SHP77 treated with DMSO at 0.1 percent for 48 hours (cell line): ENCODE data around the gene C2orf80.
"Not testable (repeated sequence)": the region's sequence is repeated elsewhere in the genome, so short reads cannot be mapped to it uniquely, and the experiment has no call there.

ENCODE experiments used
- DNase-seq: peaks from one replicate; lab custom pipeline; 2025; lab: John Stamatoyannopoulos, UW

Gene C2orf80

DNA sequence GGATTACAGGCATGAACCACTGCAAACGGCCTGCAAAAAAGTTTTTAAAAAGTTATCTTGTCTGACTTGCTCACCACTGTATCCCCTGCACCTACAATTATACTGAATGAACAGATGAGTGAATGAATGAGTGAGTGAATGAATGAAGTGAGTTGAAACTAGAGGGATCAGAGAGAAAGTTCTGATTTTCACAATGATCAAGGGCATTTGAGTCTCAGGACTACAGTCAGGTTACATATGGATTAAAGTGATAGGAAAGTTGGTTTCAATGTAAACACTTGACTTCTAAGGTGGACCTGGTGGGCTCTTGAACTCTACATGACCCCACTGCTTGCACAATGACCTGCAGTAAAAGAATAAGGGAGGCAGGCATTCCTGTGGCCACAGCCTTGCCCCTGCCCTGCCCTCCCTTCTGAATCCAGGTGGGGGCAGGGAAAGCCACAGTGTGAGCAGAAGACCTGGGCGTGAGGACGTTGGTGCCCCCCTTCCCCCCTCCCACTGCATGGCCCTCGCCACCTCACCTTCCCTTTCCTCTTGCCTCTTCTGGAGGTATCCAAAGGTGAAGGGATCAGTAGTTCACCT, 10.7 kb downstream of the C2orf80 start:
- DNase-seq, result no peak

DNA sequence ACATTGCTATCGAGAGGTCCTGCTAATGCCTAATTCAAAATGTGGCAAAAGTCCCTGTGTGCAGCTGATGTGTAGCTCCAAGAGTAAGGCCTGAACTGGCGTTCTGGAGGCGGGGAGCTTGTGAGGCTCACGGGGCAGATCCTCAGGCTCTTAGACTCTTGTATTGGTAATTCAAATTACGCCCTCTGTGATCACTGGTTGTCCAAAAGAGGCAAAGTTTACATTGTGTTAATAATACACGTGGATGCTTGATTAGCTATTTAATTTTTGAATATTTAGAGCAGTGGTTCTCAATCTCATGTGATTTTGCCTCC, 14.0 kb downstream of the C2orf80 start:
- DNase-seq, result no peak

- DNase-seq, result peak; percentile 42
These were observed 14.6 kb downstream of the C2orf80 start for GRCh38 chr2:208175069-208175839.

DNA sequence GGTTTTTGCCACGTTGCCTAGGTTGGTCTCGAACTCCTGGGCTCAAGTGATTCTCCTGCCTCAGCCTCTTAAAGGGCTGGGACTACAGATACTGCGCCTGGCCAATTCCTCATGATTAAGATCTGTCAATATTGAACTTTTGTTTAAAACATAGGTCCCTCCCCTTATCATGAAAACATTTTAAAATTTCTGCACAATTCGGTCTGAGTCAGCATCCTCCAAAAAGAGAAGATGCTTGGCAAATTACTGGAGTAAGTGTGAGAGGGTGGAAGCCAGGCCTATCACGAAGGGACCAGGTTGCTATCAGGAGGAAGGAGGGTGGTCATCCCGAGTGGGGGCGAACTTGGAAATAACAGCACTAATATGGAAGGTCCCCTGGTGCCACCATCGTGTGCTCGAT, 15.7 kb downstream of the C2orf80 start:
- DNase-seq, result no peak

DNA sequence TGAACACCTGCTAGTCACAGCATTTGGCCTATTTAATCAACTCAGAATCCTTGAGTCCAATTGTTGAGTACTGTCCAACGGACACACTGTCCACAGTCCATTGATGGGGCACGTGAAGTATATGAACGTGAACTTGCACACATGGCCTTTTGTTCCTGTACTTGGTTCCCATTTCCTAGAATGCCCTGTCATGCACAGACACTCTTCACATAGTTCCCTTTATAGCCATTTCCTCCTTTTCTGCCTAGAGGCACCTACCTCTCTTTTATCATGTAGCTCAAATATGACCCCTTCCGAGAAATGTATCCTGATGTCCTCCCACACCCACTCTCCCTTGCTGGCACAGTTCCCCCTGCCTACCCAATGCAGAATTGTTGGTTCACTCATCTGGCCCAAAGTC, 17.7 kb downstream of the C2orf80 start:
- no peak for DNase-seq

GRCh38 chr2:208164951-208165755, 24.7 kb downstream of the C2orf80 start:
- no peak for DNase-seq

GRCh38 chr2:208163489-208163888, 26.3 kb downstream of the C2orf80 start, which contains the start of gene CRYGA:
CRYGA (minus strand) TSS chr2:208163589; CDS start chr2:208163556, 33 bp downstream.
- DNase-seq, result no peak

DNA sequence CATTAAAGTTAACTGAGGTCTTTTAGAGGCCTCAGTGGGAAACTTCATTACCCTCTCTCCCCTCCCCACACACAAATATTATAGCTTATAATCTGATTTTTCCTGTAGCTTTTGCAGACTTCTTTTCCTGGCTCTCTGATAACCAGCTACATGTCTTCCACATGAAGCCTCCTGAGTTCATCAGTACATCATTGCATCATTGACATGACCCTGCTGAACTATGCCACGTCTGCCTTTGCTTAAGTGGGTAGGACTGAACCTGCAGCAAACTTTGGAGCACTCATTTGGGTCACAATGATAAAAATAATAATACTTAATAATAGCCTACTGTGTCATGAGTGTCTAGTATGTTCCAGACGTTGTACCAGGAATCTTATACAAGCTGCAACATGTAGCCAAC, 33.4 kb downstream of the C2orf80 start:
- DNase-seq, result no peak

DNA sequence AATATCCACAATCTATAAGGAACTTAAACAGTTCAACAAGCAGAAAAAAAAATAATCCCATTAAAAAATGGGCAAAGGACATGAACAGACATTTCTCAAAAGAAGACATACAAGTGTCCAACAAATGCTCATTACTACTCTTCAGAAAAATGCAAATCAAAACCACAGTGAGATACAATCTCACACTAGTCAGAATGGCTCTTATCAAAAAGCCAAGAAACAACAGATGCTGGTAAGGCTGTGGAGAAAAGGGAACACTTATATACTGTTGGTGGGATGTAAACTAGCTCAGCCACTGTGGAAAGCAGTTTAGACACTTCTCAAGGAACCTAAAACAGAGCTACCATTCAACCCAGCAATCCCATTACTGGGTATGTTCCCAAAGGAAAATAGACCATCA, 36.7 kb downstream of the C2orf80 start:
- DNase-seq, result no peak

DNA sequence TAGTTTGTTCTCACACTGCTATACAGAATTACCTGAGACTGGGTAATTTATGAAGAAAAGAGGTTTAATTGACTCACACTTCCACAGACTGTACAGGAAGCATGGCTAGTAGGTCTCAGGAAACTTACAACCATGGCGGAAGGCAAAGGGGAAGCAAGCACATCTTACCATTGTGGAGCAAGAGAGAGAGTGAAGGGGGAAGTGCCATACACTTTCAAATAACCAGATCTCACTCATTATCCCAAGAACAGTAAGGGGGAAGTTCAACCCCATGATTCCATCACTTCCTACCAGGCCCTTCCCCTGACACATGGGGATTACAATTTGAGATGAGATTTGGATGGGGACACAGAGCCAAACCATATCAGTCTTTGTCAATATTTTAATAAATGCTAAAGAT, 38.9 kb downstream of the C2orf80 start:
- no peak for DNase-seq

- no peak for DNase-seq
These were observed 39.7 kb downstream of the C2orf80 start for GRCh38 chr2:208150094-208150493.

DNA sequence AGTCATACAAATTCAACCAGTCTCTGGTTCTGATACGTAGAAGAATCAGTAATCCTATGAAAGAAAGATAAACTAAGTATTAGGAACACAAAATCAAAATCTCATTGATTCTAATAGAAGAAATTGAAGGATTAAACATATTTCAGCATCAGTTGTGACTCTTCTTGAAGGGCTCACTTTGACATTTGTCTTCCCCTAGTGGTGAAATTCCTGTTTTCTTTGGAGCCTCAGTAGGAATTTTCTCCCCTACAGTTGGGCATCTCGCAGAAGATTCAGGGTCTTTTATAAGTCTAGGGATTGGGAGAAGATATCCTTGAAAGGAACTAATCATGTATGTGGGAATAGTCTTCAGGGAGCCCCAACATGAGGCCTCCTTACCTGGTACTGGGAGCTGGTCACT, 41.0 kb downstream of the C2orf80 start:
- DNase-seq, result no peak

DNA sequence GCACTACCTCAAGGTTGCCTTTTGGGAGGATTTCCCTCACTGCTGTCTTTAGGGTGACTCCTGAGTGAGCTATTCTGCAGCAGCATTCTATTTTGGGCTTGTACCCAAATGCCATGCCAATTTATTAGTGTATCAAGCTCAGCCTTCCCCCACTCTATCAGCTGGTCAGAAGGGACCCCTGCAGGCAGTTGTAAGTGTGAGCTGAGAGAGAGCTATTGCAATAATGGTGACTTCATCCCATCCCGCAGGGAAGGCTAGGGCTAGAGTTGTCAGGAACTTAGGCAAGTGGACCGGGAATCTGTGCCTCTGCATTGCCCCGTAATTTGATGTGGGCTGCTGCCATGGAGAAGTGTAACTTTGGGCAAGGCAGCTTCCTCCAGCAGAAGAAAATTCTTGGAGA, 42.1 kb downstream of the C2orf80 start:
- DNase-seq, result no peak

DNA sequence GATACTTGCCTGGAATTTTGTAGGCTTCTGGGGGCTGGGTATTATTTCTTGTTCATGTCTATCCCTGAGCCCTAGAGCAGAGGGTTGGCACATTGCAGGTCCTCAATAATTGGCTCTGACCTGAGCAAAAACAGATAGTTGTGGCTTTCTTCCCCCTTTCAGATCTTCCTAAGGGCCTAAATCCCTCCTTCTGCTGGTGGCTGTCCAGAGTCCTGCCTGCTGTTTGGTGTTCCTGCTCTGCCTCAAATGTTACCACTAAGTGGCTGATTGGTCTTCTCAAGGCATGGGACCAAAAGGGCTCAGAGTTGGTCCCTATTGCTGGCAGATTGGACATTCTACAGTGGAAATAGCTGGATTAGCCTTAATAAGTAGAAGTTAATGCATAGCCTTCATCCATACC, 42.8 kb downstream of the C2orf80 start:
- no peak for DNase-seq

- no peak for DNase-seq
These were observed 43.8 kb downstream of the C2orf80 start, which contains the start of gene CRYGB for GRCh38 chr2:208146006-208146405. CRYGB (minus strand) TSS chr2:208146158; CDS start chr2:208146120, 38 bp downstream.

GRCh38 chr2:208142925-208143799, 46.7 kb downstream of the C2orf80 start:
- DNase-seq, result no peak

DNA sequence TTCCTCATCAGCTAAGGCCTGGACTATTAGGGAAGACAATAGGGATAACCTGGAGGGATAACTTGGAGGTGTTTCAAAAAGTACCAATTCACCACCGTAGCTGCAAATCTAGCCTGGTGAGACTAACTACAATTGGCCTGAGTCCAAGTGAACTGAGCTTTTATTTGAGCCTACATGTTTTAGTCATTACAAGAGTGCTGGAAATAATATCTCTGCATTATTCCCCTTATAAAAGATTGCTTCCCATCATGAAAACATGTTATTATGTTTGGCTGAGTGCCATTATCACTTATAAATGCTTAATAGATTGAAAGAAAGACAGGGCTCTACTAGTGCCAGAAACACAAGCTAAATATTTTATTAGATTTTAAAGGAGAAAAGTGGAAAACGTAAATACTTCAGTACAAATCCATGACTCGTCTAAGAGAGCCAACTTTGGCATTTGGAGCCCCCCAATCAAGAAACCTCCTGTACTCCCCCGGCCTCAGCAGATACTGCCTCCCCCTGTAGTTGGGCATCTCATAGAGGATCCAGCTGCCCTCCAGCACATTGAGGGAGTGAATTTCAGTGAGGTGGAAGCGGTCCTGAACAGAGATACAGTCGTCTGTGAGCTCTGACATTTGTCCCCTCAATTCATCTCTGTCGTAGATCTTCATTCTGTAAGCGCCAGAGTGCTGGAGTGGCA, 47.4 kb downstream of the C2orf80 start:
- DNase-seq, result no peak

DNA sequence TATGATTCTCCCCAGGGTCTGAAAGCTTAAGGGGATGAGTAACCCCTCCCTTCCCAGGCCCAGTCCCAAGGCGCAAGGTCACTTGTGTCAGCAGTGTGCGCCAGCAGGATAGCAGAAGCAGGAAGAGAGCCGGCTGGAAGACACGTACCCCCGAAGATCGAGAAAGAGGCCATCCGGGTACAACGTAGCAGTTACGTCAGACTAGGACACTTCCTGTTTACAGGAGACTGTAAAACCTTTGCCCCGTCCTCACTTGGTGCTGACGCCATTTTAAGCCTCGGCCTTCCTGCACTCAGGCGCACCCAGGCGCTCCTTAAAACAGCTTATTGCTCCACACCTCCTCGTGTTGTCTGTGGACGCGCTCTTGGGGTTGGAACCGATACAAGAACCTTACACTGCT, 50.4 kb downstream of the C2orf80 start:
- DNase-seq, result no peak

DNA sequence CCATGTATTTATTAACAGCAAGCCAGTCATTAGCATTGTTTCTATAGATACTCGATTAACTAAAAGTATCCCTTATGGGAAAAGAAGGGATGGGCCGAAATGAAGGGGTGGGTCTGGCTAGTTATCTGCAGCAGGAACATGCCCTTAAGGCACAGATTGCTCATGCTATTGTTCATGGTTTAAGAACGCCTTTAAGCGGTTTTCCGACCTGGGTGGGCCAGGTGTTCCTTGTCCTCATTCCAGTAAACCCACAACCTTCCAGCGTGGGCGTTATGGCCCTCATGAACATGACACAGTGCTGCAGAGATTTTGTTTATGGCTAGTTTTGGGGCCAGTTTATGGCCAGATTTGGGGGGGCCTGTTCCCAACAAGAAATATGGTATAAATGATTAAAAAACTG, 51.5 kb downstream of the C2orf80 start:
- DNase-seq, result not testable (repeated sequence)

GRCh38 chr2:208136716-208137094, 53.1 kb downstream of the C2orf80 start:
- no peak for DNase-seq
